ENCODE data around the gene POLR2M. TPM values are rescaled to one million over a fixed set of nuclear protein-coding genes. Genes with fewer than 3 reads are reported as not detected.

Gene POLR2M
- total and polyA plus RNA-seq, 4 donors, result 102 to 246 (median 178) TPM

DNA sequence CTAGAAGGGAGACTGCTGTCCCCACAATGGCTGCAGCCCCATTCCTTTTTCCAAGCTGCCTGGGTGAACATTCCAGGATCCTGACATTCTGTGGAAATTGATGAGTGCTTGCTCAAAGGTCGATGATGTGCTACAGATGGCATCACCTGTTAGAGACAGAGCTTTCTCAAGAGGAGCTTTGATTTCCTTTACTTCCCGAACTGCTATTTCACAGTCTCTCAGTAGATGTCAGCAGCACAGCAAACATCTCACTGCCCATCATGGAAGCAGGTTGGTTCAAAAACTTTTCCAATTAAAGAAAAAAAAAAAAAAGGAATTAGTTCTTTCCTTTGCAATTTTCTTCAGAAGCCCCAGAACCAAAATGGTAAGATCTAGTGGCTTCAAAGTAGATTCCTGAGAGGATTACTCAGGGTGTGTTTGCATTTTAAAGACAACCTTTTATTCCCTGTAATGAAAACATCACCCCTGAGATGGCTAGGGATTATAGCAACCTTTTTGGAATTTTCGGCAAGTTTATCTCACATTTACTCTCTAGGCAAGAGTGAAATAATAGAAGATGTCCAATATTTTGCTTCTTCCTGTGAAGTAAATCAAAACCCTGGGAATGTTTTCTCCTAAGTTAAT is 44.8 kb downstream of the POLR2M start:
- Histone ChIP-seq H3K4me3 (ENCODE audit: low read length in 2 of 2) (no peak overlapping the region), H3K4me1 (ENCODE audit: control insufficient read depth in 1 of 2, insufficient read depth in 2 of 2, low read length in 2 of 2) (no peaks in the 10 kb centered on the region), H3K27ac (ENCODE audit: low read depth in 1 of 2, low read length in 2 of 2) (no peak overlapping the region), H3K9me3 (ENCODE audit: control insufficient read depth, low read length) (no peaks in the 10 kb centered on the region), H3K27me3 (ENCODE audit: control insufficient read depth in 1 of 2, insufficient read depth in 2 of 2, low read length in 1 of 2) (no peaks in the 10 kb centered on the region), H3K36me3 (ENCODE audit: control insufficient read depth in 1 of 2, insufficient read depth in 2 of 2, low read length in 1 of 2) (no peaks in the 10 kb centered on the region)
- ATAC-seq (ENCODE audit: low FRiP score), result no peak
- DNase-seq, result no peak
- intact Hi-C loops (cut with DNase I), result loop anchor here (1.0 to 10.0 kb wide), 3 partner anchors 110 to 314 kb away; partner anchors contain the start of gene ALDH1A2 (in 2 of the 2)
- WGBS, 2 donors, result 23% methylated on average over 3 of the region's 3 CpGs

DNA sequence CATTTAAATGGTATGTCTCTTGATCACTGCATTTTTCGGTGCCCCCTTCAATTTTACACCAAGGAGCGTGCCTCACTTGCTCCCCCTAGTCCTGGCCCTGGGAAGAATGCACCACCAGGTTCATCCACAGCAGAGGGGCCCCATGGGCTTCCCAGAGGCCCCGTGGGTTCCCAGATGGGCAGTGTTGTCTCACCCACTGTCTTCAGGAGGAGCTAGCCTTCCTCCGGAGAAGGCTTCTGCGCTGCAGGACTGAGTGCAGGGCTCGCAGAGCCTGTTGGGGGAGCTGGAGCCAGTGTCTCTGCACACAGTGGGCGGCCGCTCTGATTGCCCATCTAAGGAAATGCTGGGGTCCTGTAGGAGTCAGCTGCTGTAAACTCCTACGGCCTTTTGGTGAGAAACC is 45.9 kb downstream of the POLR2M start:
- Histone ChIP-seq H3K27ac (ENCODE audit: low read depth in 1 of 2, low read length in 2 of 2) (no peak overlapping the region), H3K4me1 (ENCODE audit: control insufficient read depth in 1 of 2, insufficient read depth in 2 of 2, low read length in 2 of 2) (no peaks in the 10 kb centered on the region), H3K9me3 (ENCODE audit: control insufficient read depth, low read length) (no peaks in the 10 kb centered on the region), H3K36me3 (ENCODE audit: control insufficient read depth in 1 of 2, insufficient read depth in 2 of 2, low read length in 1 of 2) (no peaks in the 10 kb centered on the region), H3K4me3 (ENCODE audit: low read length in 2 of 2) (no peak overlapping the region), H3K27me3 (ENCODE audit: control insufficient read depth in 1 of 2, insufficient read depth in 2 of 2, low read length in 1 of 2) (no peaks in the 10 kb centered on the region)
- DNase-seq, result no peak
- WGBS, 2 donors, result 27 to 34% methylated on average over 9 of the region's 9 CpGs
- ATAC-seq (ENCODE audit: low FRiP score), result no peak
- intact Hi-C loops (cut with DNase I), result loop anchor here (10.0 kb wide), 2 partner anchors 112 to 312 kb away; partner anchors contain the start of gene ALDH1A2 (in 2 of the 2)

DNA sequence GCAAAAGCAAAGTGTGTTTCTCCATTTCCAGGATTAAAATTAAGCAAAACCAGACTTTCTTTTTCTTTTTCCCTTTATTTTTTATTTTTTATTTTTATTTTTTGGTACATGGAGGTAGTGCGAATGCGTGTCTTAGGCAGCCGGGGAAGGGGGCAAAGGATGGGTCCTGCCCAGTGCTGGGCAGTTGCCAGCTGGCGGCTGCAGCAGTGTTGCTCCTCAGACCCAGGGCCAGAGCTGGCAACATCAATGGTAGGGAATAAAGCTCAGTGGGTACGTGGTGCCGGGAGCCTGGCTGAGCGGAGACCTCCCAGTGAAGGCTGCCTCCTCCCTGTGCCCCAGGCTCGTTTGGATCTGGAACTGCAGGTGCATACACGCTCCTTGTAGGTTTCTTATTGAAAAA is 46.3 kb downstream of the POLR2M start:
- intact Hi-C loops (cut with DNase I), result loop anchor here (10.0 kb wide), 2 partner anchors 112 to 312 kb away; partner anchors contain the start of gene ALDH1A2 (in 2 of the 2)
- no peaks in the 10 kb centered on the region for H3K27me3 ChIP-seq (ENCODE audit: control insufficient read depth in 1 of 2, insufficient read depth in 2 of 2, low read length in 1 of 2)
- no peaks in the 10 kb centered on the region for H3K4me1 ChIP-seq (ENCODE audit: control insufficient read depth in 1 of 2, insufficient read depth in 2 of 2, low read length in 2 of 2)
- WGBS, 2 donors, result 42 to 43% methylated on average over 9 of the region's 9 CpGs
- ATAC-seq (ENCODE audit: low FRiP score) (no peak), DNase-seq (no peak)
- H3K9me3 ChIP-seq (ENCODE audit: control insufficient read depth, low read length), result no peaks in the 10 kb centered on the region
- no peak overlapping the region for H3K27ac ChIP-seq (ENCODE audit: low read depth in 1 of 2, low read length in 2 of 2)
- H3K36me3 ChIP-seq (ENCODE audit: control insufficient read depth in 1 of 2, insufficient read depth in 2 of 2, low read length in 1 of 2), result no peaks in the 10 kb centered on the region
- no peak overlapping the region for H3K4me3 ChIP-seq (ENCODE audit: low read length in 2 of 2)

DNA sequence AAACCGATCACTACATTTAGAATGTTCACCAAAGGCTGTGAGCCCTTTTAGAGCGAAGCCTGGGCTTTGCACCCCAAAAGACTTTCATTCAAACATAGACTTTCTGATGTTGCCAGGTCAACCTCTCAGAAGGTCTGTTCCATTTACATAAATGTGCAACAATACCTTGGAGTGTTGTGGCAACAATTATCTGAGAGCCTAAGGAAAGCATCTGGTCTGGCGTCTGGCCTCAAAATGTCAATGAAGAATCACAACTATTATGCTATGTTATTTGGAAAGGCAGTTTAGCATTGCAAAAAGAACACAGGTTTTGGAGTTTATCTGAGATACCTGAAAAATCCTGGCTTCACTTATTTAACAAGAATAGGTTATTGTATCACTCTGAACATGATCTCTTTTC is 50.0 kb downstream of the POLR2M start:
- DNase-seq, result no peak
- Histone ChIP-seq H3K36me3 (ENCODE audit: control insufficient read depth in 1 of 2, insufficient read depth in 2 of 2, low read length in 1 of 2) (no peaks in the 10 kb centered on the region), H3K27me3 (ENCODE audit: control insufficient read depth in 1 of 2, insufficient read depth in 2 of 2, low read length in 1 of 2) (no peaks in the 10 kb centered on the region), H3K9me3 (ENCODE audit: control insufficient read depth, low read length) (no peaks in the 10 kb centered on the region), H3K27ac (ENCODE audit: low read depth in 1 of 2, low read length in 2 of 2) (no peak overlapping the region), H3K4me3 (ENCODE audit: low read length in 2 of 2) (no peak overlapping the region), H3K4me1 (ENCODE audit: control insufficient read depth in 1 of 2, insufficient read depth in 2 of 2, low read length in 2 of 2) (no peaks in the 10 kb centered on the region)
- intact Hi-C loops (cut with DNase I), result loop anchor here (10.0 kb wide), 2 partner anchors 108 to 308 kb away; partner anchors contain the start of gene ALDH1A2 (in 2 of the 2)
- no peak for ATAC-seq (ENCODE audit: low FRiP score)
- 96 to 97% methylated on average over 3 of the region's 3 CpGs for WGBS, 2 donors

DNA sequence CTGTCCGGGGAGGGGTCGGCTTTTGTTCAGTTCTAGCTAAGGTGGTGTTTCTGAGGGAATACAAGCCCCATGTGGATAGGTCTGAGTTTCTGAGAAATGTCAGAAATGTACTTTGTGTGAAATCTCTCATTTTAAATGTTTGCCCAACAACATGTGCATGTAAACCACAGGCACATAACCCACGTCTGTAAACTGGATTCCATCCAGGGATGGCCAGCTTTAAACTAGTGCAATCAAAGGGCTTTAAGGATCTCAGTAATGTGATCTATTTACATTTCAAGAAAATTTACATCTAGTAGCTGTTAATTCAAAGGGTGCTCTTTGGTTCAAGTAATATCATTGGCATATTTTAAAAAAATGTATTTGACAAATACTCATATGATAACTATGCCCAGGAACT is 52.0 kb downstream of the POLR2M start:
- Histone ChIP-seq H3K9me3 (ENCODE audit: control insufficient read depth, low read length) (no peaks in the 10 kb centered on the region), H3K36me3 (ENCODE audit: control insufficient read depth in 1 of 2, insufficient read depth in 2 of 2, low read length in 1 of 2) (no peaks in the 10 kb centered on the region), H3K27me3 (ENCODE audit: control insufficient read depth in 1 of 2, insufficient read depth in 2 of 2, low read length in 1 of 2) (no peaks in the 10 kb centered on the region), H3K4me1 (ENCODE audit: control insufficient read depth in 1 of 2, insufficient read depth in 2 of 2, low read length in 2 of 2) (no peaks in the 10 kb centered on the region), H3K27ac (ENCODE audit: low read depth in 1 of 2, low read length in 2 of 2) (no peak overlapping the region), H3K4me3 (ENCODE audit: low read length in 2 of 2) (no peak overlapping the region)
- ATAC-seq (ENCODE audit: low FRiP score) (no peak), DNase-seq (no peak)
- intact Hi-C loops (cut with DNase I), result loop anchor here (10.0 kb wide), 2 partner anchors 106 to 306 kb away; partner anchors contain the start of gene ALDH1A2 (in 2 of the 2)
- 72 to 74% methylated on average over 3 of the region's 3 CpGs for WGBS, 2 donors

DNA sequence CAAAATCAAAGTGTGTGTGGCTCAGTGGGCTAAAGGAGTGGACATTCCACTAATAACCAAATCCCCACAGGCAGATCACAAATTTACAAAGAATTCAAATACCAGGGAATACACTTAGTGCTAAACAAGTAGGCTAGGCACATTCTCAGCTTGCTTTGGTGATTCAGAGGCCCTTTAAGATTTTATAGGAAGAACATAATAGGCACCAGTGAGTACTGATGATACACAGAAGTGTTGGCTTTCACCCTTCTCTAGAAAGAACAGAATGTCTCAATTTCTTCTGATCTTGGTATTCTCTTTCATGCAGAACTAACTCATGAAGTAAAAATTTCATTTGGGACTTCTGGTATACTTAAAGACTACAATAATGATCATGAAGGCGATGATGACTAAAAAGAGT is 55.0 kb downstream of the POLR2M start:
- Histone ChIP-seq H3K36me3 (ENCODE audit: control insufficient read depth in 1 of 2, insufficient read depth in 2 of 2, low read length in 1 of 2) (no peaks in the 10 kb centered on the region), H3K4me1 (ENCODE audit: control insufficient read depth in 1 of 2, insufficient read depth in 2 of 2, low read length in 2 of 2) (no peaks in the 10 kb centered on the region), H3K27me3 (ENCODE audit: control insufficient read depth in 1 of 2, insufficient read depth in 2 of 2, low read length in 1 of 2) (no peaks in the 10 kb centered on the region), H3K27ac (ENCODE audit: low read depth in 1 of 2, low read length in 2 of 2) (no peak overlapping the region), H3K9me3 (ENCODE audit: control insufficient read depth, low read length) (no peaks in the 10 kb centered on the region), H3K4me3 (ENCODE audit: low read length in 2 of 2) (no peak overlapping the region)
- ATAC-seq (ENCODE audit: low FRiP score) (no peak), DNase-seq (no peak)
- intact Hi-C loops (cut with DNase I), result no loop called here
- 96 to 100% methylated on average over 1 of the region's 1 CpG for WGBS, 2 donors

DNA sequence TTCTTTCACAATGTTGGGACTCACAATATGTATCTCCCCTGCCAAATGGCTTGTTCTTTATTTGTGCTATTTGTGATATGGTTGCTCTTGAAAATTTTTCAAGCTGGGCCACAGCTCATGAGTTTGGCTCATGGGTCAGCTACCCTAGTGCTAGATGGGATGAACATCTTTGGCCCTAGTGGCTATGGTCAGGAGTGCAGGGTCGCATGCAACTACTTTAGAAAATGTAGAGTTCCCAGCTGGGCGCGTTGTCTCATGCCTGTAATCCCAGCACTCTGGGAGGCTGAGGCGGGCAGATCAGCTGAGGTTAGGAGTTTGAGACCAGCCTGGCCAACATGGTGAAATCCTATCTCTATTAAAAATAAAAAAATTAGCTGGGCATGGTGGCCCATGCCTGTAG is 55.8 kb downstream of the POLR2M start:
- no peaks in the 10 kb centered on the region for H3K27me3 ChIP-seq (ENCODE audit: control insufficient read depth in 1 of 2, insufficient read depth in 2 of 2, low read length in 1 of 2)
- DNase-seq (no peak), ATAC-seq (ENCODE audit: low FRiP score) (no peak)
- no peak overlapping the region for H3K4me3 ChIP-seq (ENCODE audit: low read length in 2 of 2)
- no peaks in the 10 kb centered on the region for H3K4me1 ChIP-seq (ENCODE audit: control insufficient read depth in 1 of 2, insufficient read depth in 2 of 2, low read length in 2 of 2)
- WGBS, 2 donors, result 96 to 98% methylated on average over 4 of the region's 4 CpGs
- no peak overlapping the region for H3K27ac ChIP-seq (ENCODE audit: low read depth in 1 of 2, low read length in 2 of 2)
- intact Hi-C loops (cut with DNase I), result no loop called here
- H3K36me3 ChIP-seq (ENCODE audit: control insufficient read depth in 1 of 2, insufficient read depth in 2 of 2, low read length in 1 of 2), result no peaks in the 10 kb centered on the region
- no peaks in the 10 kb centered on the region for H3K9me3 ChIP-seq (ENCODE audit: control insufficient read depth, low read length)

DNA sequence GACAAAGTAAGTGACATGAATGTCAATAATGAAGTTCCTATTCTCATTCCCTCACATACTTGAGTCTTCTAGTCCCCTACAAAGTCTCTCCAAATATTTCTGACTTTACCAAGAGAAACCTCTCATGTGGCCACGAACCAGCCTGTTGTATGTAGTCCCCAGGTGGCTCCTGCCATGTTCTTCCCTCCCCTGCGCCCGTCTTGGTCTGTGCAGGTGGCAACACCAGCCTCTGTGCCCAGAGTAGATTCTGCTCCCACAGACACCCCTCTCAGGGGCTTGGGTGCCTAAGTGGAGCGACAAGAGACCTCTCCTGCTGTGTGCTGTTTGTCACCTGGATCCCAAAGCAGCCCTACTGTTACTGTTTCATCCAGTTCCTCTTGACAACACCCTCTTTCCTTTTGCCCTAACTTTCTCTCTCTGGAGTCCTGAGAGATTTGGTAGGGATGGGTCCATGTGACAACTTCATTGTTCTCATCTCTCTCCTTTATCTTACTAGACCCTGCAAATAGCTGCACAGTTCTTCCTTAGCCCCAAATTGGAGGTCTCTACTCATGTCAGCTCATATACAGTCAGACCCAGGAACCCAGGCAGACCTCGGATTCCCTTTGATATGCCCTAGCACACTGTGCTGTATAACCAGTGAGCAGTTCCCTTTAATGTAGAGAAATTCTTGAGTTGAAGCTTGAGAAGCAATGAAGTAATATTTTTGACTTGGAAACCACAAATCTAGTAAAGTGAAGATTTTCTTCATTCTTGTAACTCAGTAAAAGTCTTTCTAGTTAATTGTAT is 56.9 kb downstream of the POLR2M start:
- H3K36me3 ChIP-seq (ENCODE audit: control insufficient read depth in 1 of 2, insufficient read depth in 2 of 2, low read length in 1 of 2), result no peaks in the 10 kb centered on the region
- no peak for ATAC-seq (ENCODE audit: low FRiP score)
- no peaks in the 10 kb centered on the region for H3K4me1 ChIP-seq (ENCODE audit: control insufficient read depth in 1 of 2, insufficient read depth in 2 of 2, low read length in 2 of 2)
- WGBS, 2 donors, result 96% methylated on average over 5 of the region's 5 CpGs
- DNase-seq, result no peak
- no peaks in the 10 kb centered on the region for H3K27me3 ChIP-seq (ENCODE audit: control insufficient read depth in 1 of 2, insufficient read depth in 2 of 2, low read length in 1 of 2)
- no peaks in the 10 kb centered on the region for H3K9me3 ChIP-seq (ENCODE audit: control insufficient read depth, low read length)
- no peak overlapping the region for H3K27ac ChIP-seq (ENCODE audit: low read depth in 1 of 2, low read length in 2 of 2)
- H3K4me3 ChIP-seq (ENCODE audit: low read length in 2 of 2), result no peak overlapping the region
- intact Hi-C loops (cut with DNase I), result no loop called here
